PC-3 (cell line): ENCODE data around the gene RNASET2. TPM values are rescaled to one million over a fixed set of nuclear protein-coding genes. Genes with fewer than 3 reads are reported as not detected.

Source experiments
- ATAC-seq: fragments of 200-7000 bp; cut with Tn5 transposase; 2 replicates; pipeline ENCODE4 v1.9.1; 2020; ENCODE audit warnings: mild to moderate bottlenecking, moderate library complexity
- BruUV-seq: library from RNA; stranded (reverse); fragments of 400-500 nt; replicated peaks from 2 replicates; lab custom pipeline; 2021; lab: Mats Ljungman, UMichigan
- CTCF ChIA-PET: fragments of 300-600 bp; sonication (Branson Sonifier 250); formaldehyde crosslinking; loops from one replicate; lab custom pipeline; 2022; ENCODE audit warnings: antibody characterized with exemption; lab: Charles Lee
- POLR2A ChIA-PET: fragments of 300-600 bp; sonication (Branson Sonifier 250); formaldehyde crosslinking; loops from one replicate; lab custom pipeline; 2022; ENCODE audit warnings: antibody characterized with exemption; ENCODE audit not compliant: unreplicated experiment; lab: Charles Lee
- DNase-seq: peaks from one replicate; pipeline ENCODE4 v3.0.0-alpha.2; 2015
- H2AFZ ChIP-seq: fragments of 300-600 bp; sonication (generic); 2 replicates; pipeline ENCODE4 v1.6.0; 2016; ENCODE audit warnings: antibody characterized with exemption, low read length
- H3F3A ChIP-seq: fragments of 300-600 bp; sonication (generic); one replicate; pipeline ENCODE4 v1.6.0; 2017; ENCODE audit warnings: antibody characterized with exemption, low read length, control low read depth, mild to moderate bottlenecking; ENCODE audit not compliant: unreplicated experiment
- H3K27ac ChIP-seq: fragments of 300-600 bp; sonication (generic); 2 replicates; pipeline ENCODE4 v1.5.1; 2016; ENCODE audit warnings: mild to moderate bottlenecking, low read length
- H3K27me3 ChIP-seq: fragments of 300-600 bp; sonication (generic); 2 replicates; pipeline ENCODE4 v1.6.1; 2016; ENCODE audit warnings: low read length, mixed read lengths
- H3K36me3 ChIP-seq: fragments of 300-600 bp; sonication (generic); 2 replicates; pipeline ENCODE4 v1.6.1; 2016; ENCODE audit warnings: low read depth, mixed run types, low read length, mixed read lengths
- H3K4me1 ChIP-seq: fragments of 300-600 bp; sonication (generic); 2 replicates; pipeline ENCODE4 v1.5.1; 2016; ENCODE audit warnings: low read length; ENCODE audit not compliant: insufficient read depth
- H3K4me2 ChIP-seq: fragments of 300-600 bp; sonication (generic); 2 replicates; pipeline ENCODE4 v1.6.0; 2016; ENCODE audit warnings: low read length
- H3K4me3 ChIP-seq: fragments of 300-600 bp; sonication (generic); 2 replicates; pipeline ENCODE4 v1.5.1; 2016; ENCODE audit warnings: mild to moderate bottlenecking, low read length, mixed read lengths
- H3K79me2 ChIP-seq: fragments of 300-600 bp; sonication (generic); 2 replicates; pipeline ENCODE4 v1.6.1; 2017; ENCODE audit warnings: low read length, mixed read lengths
- H3K9ac ChIP-seq: fragments of 300-600 bp; sonication (generic); 2 replicates; pipeline ENCODE4 v1.6.0; 2016; ENCODE audit warnings: mild to moderate bottlenecking, low read length
- H3K9me2 ChIP-seq: fragments of 300-600 bp; sonication (generic); replicated peaks from 2 replicates; pipeline ENCODE4 v1.6.1; 2016; ENCODE audit warnings: mixed run types, low read length, mixed read lengths
- H3K9me3 ChIP-seq: fragments of 300-600 bp; sonication (generic); 2 replicates; pipeline ENCODE4 v1.6.1; 2016; ENCODE audit warnings: low read length, mixed read lengths
- H4K20me1 ChIP-seq: fragments of 300-600 bp; sonication (generic); 2 replicates; pipeline ENCODE4 v1.6.1; 2016; ENCODE audit warnings: low read length, mixed read lengths
- CTCF ChIP-seq: fragments of 300-600 bp; sonication (generic); conservative IDR thresholded peaks from 2 replicates; pipeline ENCODE4 v1.5.1; 2017; ENCODE audit warnings: antibody characterized with exemption, low read depth, mild to moderate bottlenecking, low read length
- EZH2 ChIP-seq: fragments of 300-600 bp; sonication (generic); IDR thresholded peaks from one replicate; pipeline ENCODE4 v1.6.1; 2017; ENCODE audit warnings: antibody characterized with exemption, mild to moderate bottlenecking, low read length; ENCODE audit not compliant: unreplicated experiment
- EZH2phosphoT487 ChIP-seq: fragments of 300-600 bp; sonication (generic); IDR thresholded peaks from 2 replicates; pipeline ENCODE4 v1.6.1; 2018; ENCODE audit warnings: mild to moderate bottlenecking, antibody characterized with exemption, low read length, borderline replicate concordance
- intact Hi-C: fragments of 100-400 bp; cut with micrococcal nuclease; formaldehyde crosslinking; loops from 2 replicates; pipeline ENCODE4 v1.9.0; 2023
- total RNA-seq: library from RNA; depleted of rRNA; stranded (reverse); fragments of >200 nt; gene quantifications from 2 replicates; pipeline ENCODE4 v1.2.3, GENCODE V29; 2014

RNASET2 gene
- total RNA-seq, 1 experiment from 2014 or later: 51.8 TPM

- no peak for TF ChIP-seq EZH2phosphoT487
- H2AFZ ChIP-seq: no peak overlapping the region
Observed at GRCh38 chr6:166936079-166936787, 20.1 kb downstream of the RNASET2 start.

GRCh38 chr6:166935353-166935752 is 21.0 kb downstream of the RNASET2 start:
- Histone ChIP-seq H3K27ac (no peak overlapping the region), H3K4me1 (peaks cover 33% of the 10 kb centered on the region), H3K4me3 (no peak overlapping the region), H3K36me3 (no peaks in the 10 kb centered on the region; the same call in 1 of the 2 replicates), H3K79me2 (no peaks in the 10 kb centered on the region), H4K20me1 (no peaks in the 10 kb centered on the region), H3K4me2 (no peak overlapping the region), H3F3A (no peaks in the 10 kb centered on the region), H3K9me2 (no peaks in the 10 kb centered on the region), H3K27me3 (no peaks in the 10 kb centered on the region), H3K9ac (no peak overlapping the region), H3K9me3 (no peaks in the 10 kb centered on the region), H2AFZ (no peak overlapping the region)
- no TSS peak for BruUV-seq
- ATAC-seq (no peak), DNase-seq (no peak)
- CTCF ChIA-PET: interaction anchor here (0.5 to 1.0 kb wide), 2 partner anchors 16 to 64 kb away, joined by 3 read pairs; partner anchors contain the start of gene CEP43
- intact Hi-C loops: no loop called here
- POLR2A ChIA-PET: no interaction called here
- TF ChIP-seq CTCF: no peak
- TF ChIP-seq EZH2: no peak
- TF ChIP-seq EZH2phosphoT487: no peak

More at GRCh38 chr6:166936079-166936787, 20.1 kb downstream of the RNASET2 start:
- no peak overlapping the region for H3K9ac ChIP-seq
- no peaks in the 10 kb centered on the region for H3K9me3 ChIP-seq
- ATAC-seq: no peak
- CTCF ChIA-PET: interaction anchor here (1.0 kb wide), 1 partner anchor 15 kb away, joined by 3 read pairs; no protein-coding TSS in a partner anchor
- no peak overlapping the region for H3K27ac ChIP-seq
- H3K27me3 ChIP-seq: no peaks in the 10 kb centered on the region
- no peaks in the 10 kb centered on the region; the same call in 1 of the 2 replicates for H3K36me3 ChIP-seq
- intact Hi-C loops: no loop called here
- POLR2A ChIA-PET: no interaction called here
- DNase-seq: no peak
- H3K4me3 ChIP-seq: no peak overlapping the region
- no peaks in the 10 kb centered on the region for H3K79me2 ChIP-seq
- H4K20me1 ChIP-seq: no peaks in the 10 kb centered on the region
- no peaks in the 10 kb centered on the region for H3K9me2 ChIP-seq
- no TSS peak for BruUV-seq
- peaks cover 41% of the 10 kb centered on the region for H3K4me1 ChIP-seq
- no peaks in the 10 kb centered on the region for H3F3A ChIP-seq
- H3K4me2 ChIP-seq: no peak overlapping the region

- Histone ChIP-seq H3K27me3 (no peaks in the 10 kb centered on the region), H2AFZ (no peak overlapping the region), H3K4me3 (0 out of 2 replicates have a peak overlapping the region, but pooled peaks have one; percentile 15), H3K9ac (peak overlapping the region; percentile 35; the same call in 1 of the 2 replicates), H3K9me2 (no peaks in the 10 kb centered on the region), H3K9me3 (no peaks in the 10 kb centered on the region), H3K79me2 (no peaks in the 10 kb centered on the region), H4K20me1 (no peaks in the 10 kb centered on the region), H3K27ac (peak overlapping the region; percentile 87), H3K4me2 (peak overlapping the region; percentile 59), H3F3A (no peaks in the 10 kb centered on the region), H3K36me3 (no peaks in the 10 kb centered on the region; the same call in 1 of the 2 replicates), H3K4me1 (peaks cover 26% of the 10 kb centered on the region)
- ChIA-PET POLR2A (no interaction called here), CTCF (no interaction called here)
- no TSS peak for BruUV-seq
- ATAC-seq: peak; percentile 23
- peak; percentile 9 for DNase-seq
- intact Hi-C loops: loop anchor here (5.0 kb wide), 1 partner anchor 63 kb away; the partner anchor contains the start of gene CEP43
- TF ChIP-seq EZH2 (no peak), CTCF (no peak), EZH2phosphoT487 (no peak)
Observed at GRCh38 chr6:166934174-166934573, 22.2 kb downstream of the RNASET2 start.
